Fibroblast of lung (primary cell): ENCODE results near the gene CD69. TPM values are rescaled to one million over a fixed set of nuclear protein-coding genes. Genes with fewer than 3 reads are reported as not detected.

ENCODE experiments used
- DNase-seq, 2 donors: peaks; one replicate each; pipeline versions ENCODE4 v3.0.0 to v3.0.0-alpha.2; 2010; ENCODE audit warnings: low read depth in 2 of 2
- H2AFZ ChIP-seq: 2 replicates; pipeline ENCODE4 v1.5.1; 2012; ENCODE audit warnings: low read length, control low read depth, inconsistent platforms
- H3K27ac ChIP-seq: 2 replicates; pipeline ENCODE4 v1.5.1; 2011; ENCODE audit warnings: low read length, control low read depth; ENCODE audit not compliant: insufficient read depth
- H3K27me3 ChIP-seq: 2 replicates; pipeline ENCODE4 v1.5.1; 2011; ENCODE audit warnings: mild to moderate bottlenecking, low read length; ENCODE audit not compliant: control insufficient read depth, insufficient read depth
- H3K36me3 ChIP-seq: 2 replicates; pipeline ENCODE4 v1.5.1; 2011; ENCODE audit warnings: low read length; ENCODE audit not compliant: control insufficient read depth, insufficient read depth
- H3K4me1 ChIP-seq: 2 replicates; pipeline ENCODE4 v1.5.1; 2011; ENCODE audit warnings: low read length; ENCODE audit not compliant: control insufficient read depth, insufficient read depth; ENCODE audit errors: extremely low read depth
- H3K4me2 ChIP-seq: 2 replicates; pipeline ENCODE4 v1.5.1; 2011; ENCODE audit warnings: low read length, control low read depth; ENCODE audit not compliant: insufficient read depth; ENCODE audit errors: extremely low read depth
- H3K4me3 ChIP-seq, 4 experiments: fragments of 200-600 bp in 1 of 4; sonication (generic) in 1 of 4; replicated peaks in 1 of 4; 2 replicates each; pipeline ENCODE4 v1.5.1; 2011 to 2016; ENCODE audit warnings: low read length in 4 of 4, low read depth in 3 of 4, mild to moderate bottlenecking in 3 of 4, control low read depth in 2 of 4, inconsistent platforms in 1 of 4, mixed read lengths in 1 of 4; ENCODE audit not compliant: insufficient read depth in 1 of 4; ENCODE audit errors: control extremely low read depth in 1 of 4
- H3K79me2 ChIP-seq: 2 replicates; pipeline ENCODE4 v1.5.1; 2012; ENCODE audit warnings: mild to moderate bottlenecking, low read length, inconsistent platforms; ENCODE audit not compliant: control insufficient read depth, insufficient read depth
- H3K9ac ChIP-seq: 2 replicates; pipeline ENCODE4 v1.5.1; 2011; ENCODE audit warnings: mild to moderate bottlenecking, low read length, control low read depth; ENCODE audit not compliant: insufficient read depth
- H3K9me3 ChIP-seq: 2 replicates; pipeline ENCODE4 v1.5.1; 2012; ENCODE audit warnings: low read depth, low read length; ENCODE audit not compliant: control insufficient read depth, insufficient read depth
- H4K20me1 ChIP-seq: 2 replicates; pipeline ENCODE4 v1.5.1; 2011; ENCODE audit warnings: low read length; ENCODE audit not compliant: control insufficient read depth, insufficient read depth; ENCODE audit errors: extremely low read depth
- EZH2 ChIP-seq: IDR thresholded peaks from 2 replicates; pipeline ENCODE4 v1.5.1; 2012; ENCODE audit warnings: low read length, control low read depth, mild to moderate bottlenecking; ENCODE audit errors: missing control alignments
- polyA plus RNA-seq, 2 donors: library from polyadenylated mRNA; depleted of rRNA in 1 of 2; stranded (reverse) in 1 of 2; unstranded in 1 of 2; fragments of >200 nt; gene quantifications; 2 replicates each; pipeline ENCODE4 v1.2.1, GENCODE V29; 2011 to 2012; ENCODE audit warnings: missing spikeins in 1 of 2
- total RNA-seq: library from RNA; depleted of rRNA; stranded (reverse); fragments of >200 nt; gene quantifications from 2 replicates; pipeline ENCODE4 v1.2.1, GENCODE V29; 2014
- TF ChIP-seq, protein P1 (sequence below), 2 donors: IDR thresholded peaks in 1 of 2; conservative IDR thresholded peaks in 1 of 2; 1 replicate in 1 of 2; 2 replicates in 1 of 2; pipeline ENCODE4 v1.5.1; 2011 to 2012; ENCODE audit warnings: low read length in 2 of 2, control low read depth in 1 of 2, inconsistent platforms in 1 of 2, low read depth in 1 of 2, mild to moderate bottlenecking in 1 of 2

CD69 gene
- total and polyA plus RNA-seq, 2 donors (not counting 1 experiment from before 2014, with no cell fraction given): not detected

DNA sequence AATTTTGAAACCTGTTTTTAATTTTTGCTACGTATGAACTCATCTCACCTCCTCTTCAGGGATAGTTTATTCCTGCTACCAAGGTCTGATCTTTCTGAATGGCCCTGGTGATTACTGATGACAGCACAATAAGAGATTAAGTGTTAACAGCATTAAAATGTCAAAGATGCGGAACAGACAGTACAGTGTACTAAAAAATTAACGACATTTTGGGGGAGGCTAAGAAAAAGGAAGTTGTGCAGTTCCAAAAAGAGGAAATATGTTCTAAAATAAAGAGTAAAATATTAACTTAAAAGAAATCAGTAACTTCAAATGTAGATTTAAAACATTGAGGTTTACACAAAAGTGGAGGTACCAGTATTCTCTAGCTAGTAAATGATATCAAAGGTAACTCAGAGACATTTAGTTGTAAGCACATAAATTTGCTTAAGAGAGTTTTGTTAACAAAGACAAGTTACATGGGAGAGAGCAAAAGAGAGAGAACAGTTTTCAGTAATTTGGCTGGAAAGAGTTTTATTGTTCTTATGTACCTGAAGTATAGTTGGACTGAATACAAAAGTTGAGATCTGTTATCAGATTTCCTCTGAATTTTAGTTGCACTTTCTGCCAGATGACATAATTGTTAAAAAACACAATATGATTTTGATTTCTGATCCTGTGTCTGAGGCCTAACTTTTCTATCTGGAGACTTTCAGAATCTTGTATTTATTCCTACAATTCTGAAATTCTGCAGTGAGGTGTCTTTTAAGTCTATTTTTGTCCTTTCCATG, 23.6 kb downstream of the CD69 start:
- no peaks in the 10 kb centered on the region for H3K36me3 ChIP-seq
- no peaks in the 10 kb centered on the region for H3K79me2 ChIP-seq
- no peak overlapping the region for H2AFZ ChIP-seq
- no peak for TF ChIP-seq EZH2
- TF ChIP-seq, protein P1, sequence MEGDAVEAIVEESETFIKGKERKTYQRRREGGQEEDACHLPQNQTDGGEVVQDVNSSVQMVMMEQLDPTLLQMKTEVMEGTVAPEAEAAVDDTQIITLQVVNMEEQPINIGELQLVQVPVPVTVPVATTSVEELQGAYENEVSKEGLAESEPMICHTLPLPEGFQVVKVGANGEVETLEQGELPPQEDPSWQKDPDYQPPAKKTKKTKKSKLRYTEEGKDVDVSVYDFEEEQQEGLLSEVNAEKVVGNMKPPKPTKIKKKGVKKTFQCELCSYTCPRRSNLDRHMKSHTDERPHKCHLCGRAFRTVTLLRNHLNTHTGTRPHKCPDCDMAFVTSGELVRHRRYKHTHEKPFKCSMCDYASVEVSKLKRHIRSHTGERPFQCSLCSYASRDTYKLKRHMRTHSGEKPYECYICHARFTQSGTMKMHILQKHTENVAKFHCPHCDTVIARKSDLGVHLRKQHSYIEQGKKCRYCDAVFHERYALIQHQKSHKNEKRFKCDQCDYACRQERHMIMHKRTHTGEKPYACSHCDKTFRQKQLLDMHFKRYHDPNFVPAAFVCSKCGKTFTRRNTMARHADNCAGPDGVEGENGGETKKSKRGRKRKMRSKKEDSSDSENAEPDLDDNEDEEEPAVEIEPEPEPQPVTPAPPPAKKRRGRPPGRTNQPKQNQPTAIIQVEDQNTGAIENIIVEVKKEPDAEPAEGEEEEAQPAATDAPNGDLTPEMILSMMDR (conservative IDR thresholded peaks at IDR 0.05 in 1 of 2, IDR thresholded peaks at IDR 0.05 in 1 of 2; ENCODE audit: low read depth in 1 of 2, low read length in 2 of 2): no peak
- no peak for DNase-seq
- H3K9me3 ChIP-seq: no peaks in the 10 kb centered on the region
- H3K27ac ChIP-seq: no peak overlapping the region
- no peaks in the 10 kb centered on the region for H3K4me1 ChIP-seq
- no peak overlapping the region for H3K4me3 ChIP-seq
- no peaks in the 10 kb centered on the region for H4K20me1 ChIP-seq
- H3K27me3 ChIP-seq: no peaks in the 10 kb centered on the region
- no peak overlapping the region for H3K9ac ChIP-seq
- H3K4me2 ChIP-seq: no peak overlapping the region

DNA sequence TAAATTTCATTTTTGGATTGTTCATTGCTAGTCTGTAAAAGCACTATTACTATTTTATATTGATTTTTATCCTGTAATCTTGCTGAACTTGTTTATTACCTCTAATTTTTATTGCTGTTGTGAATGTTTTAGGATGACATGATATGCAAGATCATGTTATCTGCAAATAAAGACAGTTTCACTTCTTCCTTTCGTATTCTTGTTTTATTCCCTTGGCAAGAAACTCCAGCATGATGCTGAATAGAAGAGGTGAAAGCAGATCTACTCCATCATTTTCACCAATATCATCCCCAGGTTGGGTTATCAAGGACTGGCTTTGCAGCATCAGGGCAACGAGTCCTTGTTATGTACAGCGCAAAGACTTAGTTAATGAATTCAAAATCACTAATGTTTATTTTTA, 25.1 kb downstream of the CD69 start:
- H3K36me3 ChIP-seq: no peaks in the 10 kb centered on the region
- TF ChIP-seq EZH2: no peak

GRCh38 chr12:9732921-9733461, 27.7 kb downstream of the CD69 start, which contains the start of gene CLECL1:
Gene CLECL1, minus strand, starts transcription at chr12:9733097.
- Histone ChIP-seq H3K4me1 (no peaks in the 10 kb centered on the region), H3K36me3 (no peaks in the 10 kb centered on the region), H2AFZ (no peak within 1 kb of the TSS), H4K20me1 (no peaks in the 10 kb centered on the region), H3K4me2 (no peak within 1 kb of the TSS), H3K4me3 (no peak within 1 kb of the TSS), H3K27ac (no peak within 1 kb of the TSS), H3K9ac (no peak within 1 kb of the TSS), H3K27me3 (no peaks in the 10 kb centered on the region), H3K79me2 (no peaks in the 10 kb centered on the region), H3K9me3 (no peaks in the 10 kb centered on the region)
- no peak for DNase-seq
- TF ChIP-seq, protein P1 (conservative IDR thresholded peaks at IDR 0.05 in 1 of 2, IDR thresholded peaks at IDR 0.05 in 1 of 2; ENCODE audit: low read depth in 1 of 2, low read length in 2 of 2): no peak
- TF ChIP-seq EZH2: no peak

More for the DNA sequence above, 25.1 kb downstream of the CD69 start:
- Histone ChIP-seq H3K27ac (no peak overlapping the region), H2AFZ (no peak overlapping the region), H3K4me1 (no peaks in the 10 kb centered on the region), H3K9ac (no peak overlapping the region), H3K79me2 (no peaks in the 10 kb centered on the region), H3K27me3 (no peaks in the 10 kb centered on the region), H3K4me2 (no peak overlapping the region), H3K9me3 (no peaks in the 10 kb centered on the region), H3K4me3 (no peak overlapping the region), H4K20me1 (no peaks in the 10 kb centered on the region)
- no peak for DNase-seq
